Transverse colon (tissue), 4 donors: ENCODE results near the gene FBXL2.
"Not testable (repeated sequence)": the region's sequence is repeated elsewhere in the genome, so short reads cannot be mapped to it uniquely, and the experiment has no call there.

Experiments
- CTCF ChIP-seq, 5 experiments: fragments of 200-600 bp in 3 of 5; fragments of 450-650 bp in 2 of 5; sonication (generic) in 3 of 5; IDR thresholded peaks; 1 replicate in 2 of 5; 2 replicates in 3 of 5; pipeline ENCODE4 v1.5.1; 2016 to 2017; ENCODE audit warnings: antibody characterized with exemption in 5 of 5, inconsistent platforms in 3 of 5, mild to moderate bottlenecking in 2 of 5, moderate library complexity in 1 of 5
- POLR2A ChIP-seq: fragments of 450-650 bp; IDR thresholded peaks from one replicate; pipeline ENCODE4 v1.6.1; 2016; ENCODE audit warnings: antibody characterized with exemption, mild to moderate bottlenecking, moderate library complexity
- POLR2AphosphoS5 ChIP-seq, 3 donors: sonication (generic); formaldehyde crosslinking; IDR thresholded peaks; one replicate each; pipeline ENCODE4 v1.6.1; 2016; ENCODE audit warnings: antibody characterized with exemption in 3 of 3

GRCh38 chr3:33429306-33429705 is 152.1 kb downstream of the FBXL2 start:
- TF ChIP-seq CTCF (IDR thresholded peaks at IDR 0.05); POLR2AphosphoS5 (IDR thresholded peaks at IDR 0.05); POLR2A: not testable (repeated sequence)
